ENCODE measurements around the gene ARID1B. TPM values are rescaled to one million over a fixed set of nuclear protein-coding genes. Genes with fewer than 3 reads are reported as not detected.

The ARID1B gene
- total RNA-seq, 1 donor, result 55.0 TPM

DNA sequence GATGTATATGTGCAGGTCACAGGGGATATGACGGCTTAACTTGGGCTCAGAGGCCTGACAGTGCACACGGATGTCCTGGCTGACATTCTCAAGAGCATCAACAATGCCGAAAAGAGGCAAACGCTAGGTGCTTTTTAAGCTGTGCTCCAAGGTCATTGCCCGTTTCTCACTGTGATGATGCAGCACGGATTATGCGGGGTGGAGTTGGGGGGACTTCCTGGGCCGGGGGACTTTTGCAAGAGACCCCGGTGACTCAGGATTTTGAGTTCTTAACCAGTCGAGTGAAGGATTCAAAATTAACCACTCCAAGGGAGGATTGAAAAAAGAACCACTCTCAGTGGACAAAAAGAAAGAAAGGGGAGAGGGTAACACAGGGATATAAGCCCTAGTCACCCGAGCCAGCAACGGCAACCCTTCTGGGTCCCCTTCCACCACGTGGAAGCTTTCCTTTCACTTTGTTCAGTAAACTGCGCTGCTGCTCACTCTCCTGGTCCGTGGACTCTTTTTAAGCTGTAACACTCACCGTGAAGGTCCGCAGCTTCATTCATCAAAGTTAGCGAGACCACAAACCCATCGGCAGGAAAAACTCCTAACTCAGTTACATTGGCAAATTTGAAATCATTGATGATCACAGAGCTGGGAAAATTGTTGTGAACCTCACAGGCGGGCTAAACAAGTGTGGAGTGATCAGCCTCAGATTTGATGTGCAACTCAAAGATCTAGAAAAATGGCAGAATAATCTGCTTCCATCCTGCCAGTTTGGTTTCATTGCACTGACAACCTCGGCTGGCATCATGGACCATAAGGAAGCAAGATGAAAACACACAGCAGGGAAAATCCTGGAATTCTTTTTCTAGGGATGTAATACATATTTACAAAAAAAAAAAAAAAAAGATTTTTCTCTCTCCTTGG, 199.3 kb downstream of the ARID1B start:
- no peaks in the 10 kb centered on the region for H3K36me3 ChIP-seq (ENCODE audit: insufficient read depth, low read length)
- H3K27ac ChIP-seq (ENCODE audit: low read depth, low read length), result peak overlapping the region; percentile 71
- no peaks in the 10 kb centered on the region for H3K9me3 ChIP-seq (ENCODE audit: low read depth, low read length)
- peaks cover 6% of the 10 kb centered on the region for H3K4me1 ChIP-seq (ENCODE audit: insufficient read depth, low read length)
- no peak for DNase-seq (ENCODE audit: insufficient read length, low spot score, missing footprints)
- peak overlapping the region; percentile 75 for H3K4me3 ChIP-seq (ENCODE audit: insufficient read depth, low read length)
- H3K4me2 ChIP-seq (ENCODE audit: insufficient read depth, low read length), result peak overlapping the region; percentile 88
- H2AFZ ChIP-seq (ENCODE audit: low read length), result peak overlapping the region; percentile 63
- H4K20me1 ChIP-seq (ENCODE audit: insufficient read depth, low read length), result peaks cover 14% of the 10 kb centered on the region
- TF ChIP-seq CTCF (IDR thresholded peaks at IDR 0.05; ENCODE audit: extremely low read depth, low read depth, low read length), result no peak
- H3K27me3 ChIP-seq (ENCODE audit: insufficient read depth, low read length), result no peaks in the 10 kb centered on the region
- peaks cover 96% of the 10 kb centered on the region for H3K79me2 ChIP-seq (ENCODE audit: insufficient read depth, low read length)

DNA sequence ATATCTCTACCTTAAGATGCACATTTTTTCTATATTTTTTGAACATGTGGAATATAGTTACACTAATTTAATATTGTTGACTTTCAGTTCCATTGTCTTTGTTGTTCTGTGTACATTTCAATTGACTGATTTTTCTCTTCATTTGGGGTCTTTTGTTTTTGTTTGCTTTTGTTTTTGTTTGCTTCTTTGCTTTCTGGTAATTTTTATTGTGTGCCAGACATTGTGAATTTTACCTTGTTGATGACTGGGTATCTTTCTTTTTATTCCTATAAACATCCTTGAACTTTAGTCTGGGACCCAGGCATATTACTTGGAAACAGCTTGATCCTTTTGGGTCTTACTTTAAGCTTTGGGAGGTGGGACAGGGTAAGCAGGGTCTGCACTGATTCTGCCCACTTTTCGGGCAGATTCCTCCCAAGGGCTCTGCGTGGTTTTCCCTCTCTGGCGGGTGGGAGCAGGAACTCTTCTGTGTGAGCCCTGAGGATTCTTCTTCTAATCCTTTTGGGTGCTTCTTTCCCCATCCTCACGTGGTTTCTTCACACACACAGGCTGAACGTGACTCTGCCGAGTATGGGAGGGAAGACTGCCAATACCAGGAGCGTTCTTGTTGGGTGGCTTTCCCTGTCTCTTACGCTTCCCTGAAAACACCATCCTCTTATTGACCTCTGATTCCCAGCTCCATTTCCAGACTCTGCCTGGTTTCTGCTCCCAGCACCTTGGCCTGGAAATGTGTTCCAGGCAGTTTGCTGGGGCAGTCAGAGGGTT, 200.5 kb downstream of the ARID1B start:
- no peak for TF ChIP-seq CTCF (IDR thresholded peaks at IDR 0.05; ENCODE audit: extremely low read depth, low read depth, low read length)
- peaks cover 6% of the 10 kb centered on the region for H3K4me1 ChIP-seq (ENCODE audit: insufficient read depth, low read length)
- peak overlapping the region; percentile 88 for H3K4me2 ChIP-seq (ENCODE audit: insufficient read depth, low read length)
- peak; percentile 61 for DNase-seq (ENCODE audit: insufficient read length, low spot score, missing footprints)
- no peak overlapping the region for H2AFZ ChIP-seq (ENCODE audit: low read length)
- H3K4me3 ChIP-seq (ENCODE audit: insufficient read depth, low read length), result peak overlapping the region; percentile 1
- no peaks in the 10 kb centered on the region for H3K27me3 ChIP-seq (ENCODE audit: insufficient read depth, low read length)
- no peaks in the 10 kb centered on the region for H3K36me3 ChIP-seq (ENCODE audit: insufficient read depth, low read length)
- H3K9me3 ChIP-seq (ENCODE audit: low read depth, low read length), result no peaks in the 10 kb centered on the region
- H3K79me2 ChIP-seq (ENCODE audit: insufficient read depth, low read length), result peaks cover 94% of the 10 kb centered on the region
- peaks cover 13% of the 10 kb centered on the region for H4K20me1 ChIP-seq (ENCODE audit: insufficient read depth, low read length)
- peak overlapping the region; percentile 71 for H3K27ac ChIP-seq (ENCODE audit: low read depth, low read length)

- DNase-seq (ENCODE audit: insufficient read length, low spot score, missing footprints), result no peak
- H2AFZ ChIP-seq (ENCODE audit: low read length), result no peak overlapping the region
- H3K4me1 ChIP-seq (ENCODE audit: insufficient read depth, low read length), result peaks cover 6% of the 10 kb centered on the region
- peaks cover 94% of the 10 kb centered on the region for H3K79me2 ChIP-seq (ENCODE audit: insufficient read depth, low read length)
- no peak overlapping the region for H3K4me3 ChIP-seq (ENCODE audit: insufficient read depth, low read length)
- no peak overlapping the region for H3K4me2 ChIP-seq (ENCODE audit: insufficient read depth, low read length)
- TF ChIP-seq CTCF (IDR thresholded peaks at IDR 0.05; ENCODE audit: extremely low read depth, low read depth, low read length), result no peak
- H3K9me3 ChIP-seq (ENCODE audit: low read depth, low read length), result no peaks in the 10 kb centered on the region
- H3K36me3 ChIP-seq (ENCODE audit: insufficient read depth, low read length), result no peaks in the 10 kb centered on the region
- no peak overlapping the region for H3K27ac ChIP-seq (ENCODE audit: low read depth, low read length)
- no peaks in the 10 kb centered on the region for H3K27me3 ChIP-seq (ENCODE audit: insufficient read depth, low read length)
- H4K20me1 ChIP-seq (ENCODE audit: insufficient read depth, low read length), result peaks cover 19% of the 10 kb centered on the region
These were observed 201.8 kb downstream of the ARID1B start for GRCh38 chr6:156978948-156979347.

- peaks cover 94% of the 10 kb centered on the region for H3K79me2 ChIP-seq (ENCODE audit: insufficient read depth, low read length)
- H3K27ac ChIP-seq (ENCODE audit: low read depth, low read length), result no peak overlapping the region
- peaks cover 24% of the 10 kb centered on the region for H4K20me1 ChIP-seq (ENCODE audit: insufficient read depth, low read length)
- no peak for DNase-seq (ENCODE audit: insufficient read length, low spot score, missing footprints)
- no peaks in the 10 kb centered on the region for H3K9me3 ChIP-seq (ENCODE audit: low read depth, low read length)
- no peaks in the 10 kb centered on the region for H3K27me3 ChIP-seq (ENCODE audit: insufficient read depth, low read length)
- H2AFZ ChIP-seq (ENCODE audit: low read length), result no peak overlapping the region
- H3K4me3 ChIP-seq (ENCODE audit: insufficient read depth, low read length), result no peak overlapping the region
- no peaks in the 10 kb centered on the region for H3K36me3 ChIP-seq (ENCODE audit: insufficient read depth, low read length)
- no peak overlapping the region for H3K4me2 ChIP-seq (ENCODE audit: insufficient read depth, low read length)
- no peak for TF ChIP-seq CTCF (IDR thresholded peaks at IDR 0.05; ENCODE audit: extremely low read depth, low read depth, low read length)
- H3K4me1 ChIP-seq (ENCODE audit: insufficient read depth, low read length), result peaks cover 6% of the 10 kb centered on the region
These were observed 203.3 kb downstream of the ARID1B start for GRCh38 chr6:156980515-156980914.
